Common myeloid progenitor, CD34-positive (primary cell): ENCODE measurements around the gene EXTL1.
"Not testable (repeated sequence)": the region's sequence is repeated elsewhere in the genome, so short reads cannot be mapped to it uniquely, and the experiment has no call there.

Experiments used
- CTCF ChIA-PET: fragments of 350-600 bp; sonication (Branson Sonifier 250); formaldehyde crosslinking; loops from one replicate; lab custom pipeline; 2021; ENCODE audit warnings: antibody characterized with exemption; lab: Charles Lee
- POLR2A ChIA-PET: fragments of 350-600 bp; sonication (Branson Sonifier 250); formaldehyde crosslinking; loops from one replicate; lab custom pipeline; 2021; ENCODE audit warnings: antibody characterized with exemption; lab: Charles Lee
- DNase-seq, 3 donors: peaks; one replicate each; pipeline versions ENCODE4 v3.0.0 to v3.0.0-alpha.2; 2013
- H3K27ac ChIP-seq, 2 experiments: 1 replicate in 1 of 2; 2 replicates in 1 of 2; pipeline ENCODE4 v1.7.0; 2013; ENCODE audit warnings: inconsistent platforms in 2 of 2, low read length in 2 of 2, mild to moderate bottlenecking in 2 of 2, low read depth in 1 of 2, moderate library complexity in 1 of 2; ENCODE audit not compliant: severe bottlenecking in 2 of 2, insufficient read depth in 1 of 2, poor library complexity in 1 of 2
- H3K27me3 ChIP-seq, 5 experiments: replicated peaks in 2 of 5; 1 replicate in 3 of 5; 2 replicates in 2 of 5; pipeline versions ENCODE4 v1.6.1 to v1.7.0; 2013; ENCODE audit warnings: low read length in 4 of 5, mild to moderate bottlenecking in 2 of 5, moderate library complexity in 2 of 5, inconsistent platforms in 1 of 5; ENCODE audit not compliant: insufficient read depth in 5 of 5, control insufficient read depth in 4 of 5
- H3K36me3 ChIP-seq, 4 experiments: 1 replicate in 2 of 4; 2 replicates in 2 of 4; pipeline versions ENCODE4 v1.6.1 to v1.7.0; 2013; ENCODE audit warnings: low read length in 3 of 4, control low read depth in 1 of 4, mild to moderate bottlenecking in 1 of 4; ENCODE audit not compliant: control insufficient read depth in 4 of 4, insufficient read depth in 4 of 4
- H3K4me1 ChIP-seq, 4 experiments: 1 replicate in 3 of 4; 2 replicates in 1 of 4; pipeline versions ENCODE4 v1.6.1 to v1.7.1; 2013; ENCODE audit warnings: low read length in 3 of 4, mild to moderate bottlenecking in 3 of 4, control low read depth in 1 of 4, inconsistent platforms in 1 of 4, moderate library complexity in 1 of 4; ENCODE audit not compliant: control insufficient read depth in 4 of 4, insufficient read depth in 4 of 4; ENCODE audit errors: control extremely low read depth in 1 of 4
- H3K4me3 ChIP-seq, 7 experiments: 1 replicate in 4 of 7; 2 replicates in 3 of 7; pipeline versions ENCODE4 v1.5.1 to v1.7.0; 2013; ENCODE audit warnings: mild to moderate bottlenecking in 7 of 7, low read length in 6 of 7, moderate library complexity in 6 of 7, inconsistent platforms in 2 of 7, low read depth in 2 of 7, control low read depth in 1 of 7; ENCODE audit not compliant: insufficient read depth in 4 of 7, control insufficient read depth in 1 of 7; ENCODE audit errors: extremely low read depth in 1 of 7
- H3K9me3 ChIP-seq, 5 experiments: 1 replicate in 4 of 5; 2 replicates in 1 of 5; pipeline versions ENCODE4 v1.6.1 to v1.7.1; 2013; ENCODE audit warnings: low read length in 4 of 5, mild to moderate bottlenecking in 2 of 5, inconsistent platforms in 1 of 5, low read depth in 1 of 5, moderate library complexity in 1 of 5; ENCODE audit not compliant: control insufficient read depth in 4 of 5, insufficient read depth in 2 of 5; ENCODE audit errors: control extremely low read depth in 1 of 5
- WGBS: methylation state at CpG from one replicate; pipeline ENCODE4 v1.1.5; 2013; ENCODE audit not compliant: insufficient coverage; 5-methylcytosine and 5-hydroxymethylcytosine counted together

The EXTL1 gene

GRCh38 chr1:25985171-25985570 lies 36.4 kb upstream of the EXTL1 start:
- H3K36me3 ChIP-seq = peaks cover 5 to 54% (median 32%) of the 10 kb centered on the region in 4 experiments
- no peaks in the 10 kb centered on the region for H3K9me3 ChIP-seq
- H3K27me3 ChIP-seq = no peaks in the 10 kb centered on the region
- no CpG with 5 or more reads among the region's 1 CpG for WGBS
- DNase-seq = no peak
- ChIA-PET POLR2A (no interaction called here), CTCF (no interaction called here)
- no peak overlapping the region for H3K4me3 ChIP-seq
- H3K27ac ChIP-seq = no peak overlapping the region
- H3K4me1 ChIP-seq = peaks cover 3 to 16% (median 12%) of the 10 kb centered on the region in 4 experiments

DNA sequence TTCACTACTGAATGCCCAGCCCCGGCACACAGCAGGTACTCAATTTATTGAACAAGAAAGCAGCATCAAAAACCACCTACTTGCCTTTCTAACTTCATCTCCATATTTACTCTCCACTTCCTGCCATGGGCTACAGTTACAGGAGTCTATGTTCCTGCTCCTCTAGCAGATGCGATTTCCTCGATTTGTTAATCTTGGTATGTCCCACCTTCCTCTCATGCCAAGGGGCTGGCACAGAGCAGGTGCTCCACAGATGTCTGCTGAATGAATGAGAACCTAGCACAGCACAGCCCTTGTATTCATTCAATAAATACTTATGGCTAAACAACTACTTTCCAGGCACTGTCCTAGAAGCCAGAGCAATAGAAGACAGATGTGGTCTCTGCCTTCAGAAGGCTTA lies 35.9 kb upstream of the EXTL1 start:
- Histone ChIP-seq H3K36me3 (peaks cover 5 to 52% (median 32%) of the 10 kb centered on the region in 4 experiments), H3K9me3 (no peaks in the 10 kb centered on the region), H3K27ac (no peak overlapping the region), H3K27me3 (no peaks in the 10 kb centered on the region), H3K4me3 (no peak overlapping the region), H3K4me1 (peaks cover 6 to 21% (median 17%) of the 10 kb centered on the region in 4 experiments)
- DNase-seq = no peak
- CTCF ChIA-PET = no interaction called here
- 92% methylated on average over 3 of the region's 3 CpGs for WGBS
- POLR2A ChIA-PET = no interaction called here

DNA sequence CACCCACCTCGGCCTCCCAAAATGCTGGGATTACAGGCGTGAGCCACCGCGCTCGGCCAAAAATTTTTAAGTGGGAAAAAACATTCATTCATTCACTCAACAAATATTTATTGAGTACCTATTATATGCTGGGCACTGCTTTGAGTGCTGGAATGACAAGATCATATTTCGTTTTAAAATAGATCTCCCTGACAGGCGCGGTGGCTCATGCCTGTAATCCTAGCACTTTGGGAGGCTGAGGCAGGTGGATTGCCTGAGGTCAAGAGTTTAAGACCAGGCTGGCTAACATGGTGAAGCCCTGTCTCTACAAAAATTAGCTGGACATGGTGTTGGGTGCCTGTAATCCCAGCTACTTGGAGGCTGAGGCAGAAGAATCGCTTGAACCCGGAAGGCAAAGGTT lies 34.8 kb upstream of the EXTL1 start:
- CTCF ChIA-PET = interaction anchor here (2.7 kb wide), 1 partner anchor 10 kb away, joined by 11 read pairs; the partner anchor contains the start of gene PAFAH2
- H3K4me1 ChIP-seq = peaks cover 6 to 29% (median 24%) of the 10 kb centered on the region in 4 experiments
- H3K27ac ChIP-seq, DNase-seq, H3K4me3 ChIP-seq, POLR2A ChIA-PET, H3K27me3 ChIP-seq, H3K9me3 ChIP-seq: not testable (repeated sequence)
- WGBS = 100% methylated on average over 1 of the region's 10 CpGs
- peaks cover 5 to 46% (median 28%) of the 10 kb centered on the region in 4 experiments for H3K36me3 ChIP-seq

DNA sequence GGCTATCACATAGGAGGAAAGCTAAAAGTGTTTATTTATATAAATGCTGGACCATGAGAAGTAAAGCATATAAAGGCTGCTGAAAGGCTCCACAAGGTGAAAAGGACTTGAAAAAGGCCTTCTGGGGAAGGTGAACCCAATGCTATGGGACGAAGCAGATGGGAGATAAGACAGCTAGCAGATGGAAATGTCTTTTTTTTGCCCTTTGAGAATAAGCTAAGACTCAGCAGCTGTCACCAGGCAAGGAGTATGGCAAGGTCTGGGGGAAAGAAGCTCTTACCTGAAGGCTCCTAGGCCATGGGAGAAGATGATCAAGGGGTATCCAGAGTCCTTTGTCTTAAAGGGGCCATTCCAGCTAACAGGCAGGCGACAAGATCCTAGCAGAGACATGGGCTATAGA lies 33.6 kb upstream of the EXTL1 start:
- whole genome bisulfite sequencing = 90% methylated on average over 1 of the region's 2 CpGs
- Histone ChIP-seq H3K27ac (no peak overlapping the region), H3K27me3 (no peaks in the 10 kb centered on the region), H3K4me3 (no peak overlapping the region), H3K9me3 (no peaks in the 10 kb centered on the region), H3K4me1 (peaks cover 6 to 39% (median 31%) of the 10 kb centered on the region in 4 experiments), H3K36me3 (peaks cover 5 to 35% (median 18%) of the 10 kb centered on the region in 4 experiments)
- no peak for DNase-seq
- POLR2A ChIA-PET = interaction anchor here (1.0 kb wide), 1 partner anchor 10 kb away, joined by 3 read pairs; no protein-coding TSS in a partner anchor
- CTCF ChIA-PET = interaction anchor here (0.9 to 4.0 kb wide), 5 partner anchors 9 to 91 kb away, joined by 3 to 20 read pairs (median 7); partner anchors contain the start of gene PAFAH2

- peaks cover 4 to 22% (median 13%) of the 10 kb centered on the region in 4 experiments for H3K36me3 ChIP-seq
- 93% methylated on average over 7 of the region's 11 CpGs for WGBS
- CTCF ChIA-PET = interaction anchor here (0.6 to 4.0 kb wide), 5 partner anchors 7 to 130 kb away, joined by 3 to 20 read pairs (median 3); partner anchors contain the start of gene PAFAH2
- peak overlapping the region in 1 of 2 experiments; percentile 44 for H3K27ac ChIP-seq
- H3K9me3 ChIP-seq = no peaks in the 10 kb centered on the region
- H3K27me3 ChIP-seq = no peaks in the 10 kb centered on the region
- peak overlapping the region in 2 of 7 experiments; percentile 52 to 61 for H3K4me3 ChIP-seq
- no peak for DNase-seq
- H3K4me1 ChIP-seq = peaks cover 6 to 47% (median 31%) of the 10 kb centered on the region in 4 experiments
- POLR2A ChIA-PET = interaction anchor here (0.6 to 1.4 kb wide), 2 partner anchors 8 to 65 kb away, joined by 3 read pairs; partner anchors contain the start of gene PAFAH2
Observed at GRCh38 chr1:25989440-25990234, 31.9 kb upstream of the EXTL1 start.

DNA sequence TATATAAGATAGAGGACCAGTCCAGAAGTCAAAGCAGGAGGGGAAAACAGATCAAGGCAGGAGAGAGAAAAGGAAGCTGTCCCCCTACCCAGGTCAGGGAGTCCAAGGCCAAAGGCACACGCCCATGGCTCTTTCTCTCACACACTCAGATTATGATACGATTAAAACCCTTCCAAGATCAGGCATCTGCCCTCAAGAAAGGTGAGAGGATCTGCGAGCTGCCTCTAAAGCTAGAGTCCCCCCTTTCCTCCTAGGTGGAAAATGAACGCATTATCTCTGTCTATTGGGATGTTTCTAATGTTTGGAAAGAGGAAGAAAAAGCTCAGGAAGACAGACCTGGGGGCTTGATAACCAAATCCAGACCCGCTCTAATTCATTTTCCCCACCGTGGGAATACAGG lies 31.3 kb upstream of the EXTL1 start:
- ChIA-PET POLR2A (interaction anchor here (0.6 to 1.4 kb wide), 5 partner anchors 7 to 114 kb away, joined by 3 to 4 read pairs (median 3); partner anchors contain the start of gene PAFAH2), CTCF (interaction anchor here (0.6 to 4.0 kb wide), 8 partner anchors 10 to 129 kb away, joined by 3 to 20 read pairs (median 3); no protein-coding TSS in a partner anchor)
- Histone ChIP-seq H3K27me3 (no peaks in the 10 kb centered on the region), H3K27ac (peak overlapping the region; percentile 15 to 44), H3K4me3 (peak overlapping the region in 6 of 7 experiments; percentile 10 to 61 (median 52)), H3K9me3 (no peaks in the 10 kb centered on the region), H3K36me3 (peaks cover 2 to 18% (median 11%) of the 10 kb centered on the region in 4 experiments), H3K4me1 (peaks cover 6 to 47% (median 31%) of the 10 kb centered on the region in 4 experiments)
- 40% methylated on average over 2 of the region's 6 CpGs for WGBS
- DNase-seq = no peak
